SH-SY5Y (cell line): ENCODE measurements around the gene SLC6A13.

Experiments used
- GATA2 ChIP-seq: IDR thresholded peaks from 2 replicates; pipeline ENCODE4 v1.6.1; 2011; ENCODE audit warnings: mild to moderate bottlenecking, low read depth, low read length
- GATA3 ChIP-seq: IDR thresholded peaks from 2 replicates; pipeline ENCODE4 v1.6.1; 2011; ENCODE audit warnings: low read depth, mild to moderate bottlenecking, low read length, moderate library complexity

GRCh38 chr12:209851-210250, 52.8 kb downstream of the SLC6A13 start:
- TF ChIP-seq GATA2: no peak
- no peak for TF ChIP-seq GATA3
